HG02884 (cell line): Measurements from ENCODE around the gene CACNB2.
A peak's percentile ranks its signal among the peaks of the same experiment; 100 is the strongest.

Experiments
- ATAC-seq: cut with Tn5 transposase; IDR thresholded peaks from one replicate; pipeline ENCODE4 v1.9.1; 2021; ENCODE audit warnings: mild to moderate bottlenecking, moderate library complexity; ENCODE audit not compliant: unreplicated experiment

The CACNB2 gene

DNA sequence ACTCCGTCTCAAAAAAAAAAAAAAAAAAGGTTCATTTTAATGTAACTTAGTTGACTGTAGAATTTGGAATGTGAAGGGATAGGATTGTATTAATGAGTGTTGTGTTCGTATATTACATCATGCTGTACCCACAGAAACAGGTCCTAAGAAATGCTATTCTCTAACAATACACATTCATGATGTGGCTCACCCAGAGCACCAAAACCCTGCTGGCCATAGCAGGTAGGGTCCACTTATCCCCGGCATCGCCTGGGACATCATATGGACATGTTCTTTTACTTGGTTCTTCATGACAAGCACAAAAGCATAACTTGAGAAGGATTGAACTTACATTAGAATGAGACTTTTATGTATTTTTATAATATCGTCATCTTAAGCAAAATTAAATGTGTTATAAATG lies 241.5 kb downstream of the CACNB2 start:
- ATAC-seq = no peak

DNA sequence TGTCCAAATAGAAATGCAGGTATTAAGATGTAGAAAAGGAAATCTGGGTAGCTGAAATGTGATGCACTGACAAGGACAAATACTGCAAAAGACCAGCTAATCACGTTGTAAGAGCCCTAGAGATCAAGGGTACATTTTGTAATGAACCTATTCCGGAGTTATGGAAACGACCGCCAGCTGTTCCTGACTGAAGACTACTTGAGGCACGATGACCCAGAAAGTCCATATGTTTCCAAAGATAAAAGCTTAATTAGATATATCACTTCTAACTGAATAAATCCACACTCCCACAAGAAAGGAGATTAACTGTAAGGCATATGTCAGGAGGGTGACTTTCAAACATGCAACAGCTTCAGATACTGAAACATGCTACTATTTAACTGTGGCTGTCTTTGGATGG lies 257.7 kb downstream of the CACNB2 start:
- ATAC-seq = no peak

DNA sequence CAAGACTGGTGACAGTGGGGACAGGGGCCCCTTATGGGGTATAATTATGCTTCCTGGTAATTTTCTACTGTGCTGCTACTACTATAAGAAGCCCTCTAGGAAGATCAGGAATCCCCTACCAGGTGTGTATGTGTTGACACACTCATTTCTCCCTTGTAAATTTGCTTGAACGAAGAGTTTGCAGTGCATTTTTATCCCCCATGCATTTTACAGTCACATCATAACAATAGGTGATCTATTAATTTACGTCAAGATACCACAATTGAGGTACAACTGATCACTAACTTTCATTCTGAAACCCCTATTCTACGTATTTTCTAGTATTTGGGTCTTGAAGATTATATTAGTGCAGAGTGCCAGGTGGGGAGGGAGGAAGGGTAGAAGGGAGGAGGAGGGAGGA lies 258.9 kb downstream of the CACNB2 start:
- peak; percentile 57 for ATAC-seq

DNA sequence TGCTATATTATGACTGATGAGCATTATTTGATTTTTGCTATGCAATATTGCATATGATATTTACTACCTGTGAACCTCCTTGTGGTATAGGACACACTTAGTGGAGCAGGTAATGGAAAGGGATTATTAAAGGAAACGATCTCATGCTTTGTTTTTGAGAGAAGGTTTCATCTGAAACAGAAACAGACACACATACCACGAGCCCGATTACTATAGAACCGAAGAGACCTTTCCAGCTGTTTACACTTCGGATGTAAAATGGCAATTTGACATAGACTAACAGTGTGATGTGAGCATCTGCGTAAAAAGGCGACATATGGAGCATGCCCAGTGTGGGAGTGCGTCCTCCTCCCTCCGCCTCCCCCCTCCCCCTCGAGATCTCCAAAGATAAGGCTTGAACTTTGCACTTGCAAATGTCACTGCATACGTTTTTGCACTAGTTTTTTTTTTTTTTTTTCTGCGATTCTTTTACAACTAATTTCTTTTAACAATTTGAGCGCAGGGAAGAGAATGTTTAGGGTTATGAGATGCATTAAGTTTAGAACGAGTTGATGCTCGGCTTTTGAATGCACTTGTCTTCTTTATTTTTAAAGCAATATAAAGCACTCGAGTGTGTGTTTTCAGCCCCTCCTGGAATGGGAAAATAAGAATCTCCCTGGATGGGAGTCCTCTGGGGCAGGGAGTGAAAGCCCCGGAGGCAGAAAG lies 260.1 kb downstream of the CACNB2 start:
- no peak for ATAC-seq

DNA sequence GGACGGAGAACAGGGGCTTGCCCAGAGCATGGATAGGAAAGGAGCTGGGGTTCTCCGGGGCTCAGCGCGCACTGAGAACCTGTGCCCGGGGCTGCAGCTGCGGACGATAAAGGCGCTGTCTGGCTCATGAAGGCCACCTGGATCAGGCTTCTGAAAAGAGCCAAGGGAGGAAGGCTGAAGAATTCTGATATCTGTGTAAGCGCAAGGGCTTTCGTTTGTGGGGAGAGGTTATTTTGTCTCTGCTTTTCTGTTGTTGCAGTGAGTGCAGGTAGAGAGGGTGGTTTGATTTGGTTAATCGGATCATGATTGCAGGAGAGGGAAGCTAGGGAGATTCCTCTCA lies 260.7 kb downstream of the CACNB2 start:
- no peak for ATAC-seq

DNA sequence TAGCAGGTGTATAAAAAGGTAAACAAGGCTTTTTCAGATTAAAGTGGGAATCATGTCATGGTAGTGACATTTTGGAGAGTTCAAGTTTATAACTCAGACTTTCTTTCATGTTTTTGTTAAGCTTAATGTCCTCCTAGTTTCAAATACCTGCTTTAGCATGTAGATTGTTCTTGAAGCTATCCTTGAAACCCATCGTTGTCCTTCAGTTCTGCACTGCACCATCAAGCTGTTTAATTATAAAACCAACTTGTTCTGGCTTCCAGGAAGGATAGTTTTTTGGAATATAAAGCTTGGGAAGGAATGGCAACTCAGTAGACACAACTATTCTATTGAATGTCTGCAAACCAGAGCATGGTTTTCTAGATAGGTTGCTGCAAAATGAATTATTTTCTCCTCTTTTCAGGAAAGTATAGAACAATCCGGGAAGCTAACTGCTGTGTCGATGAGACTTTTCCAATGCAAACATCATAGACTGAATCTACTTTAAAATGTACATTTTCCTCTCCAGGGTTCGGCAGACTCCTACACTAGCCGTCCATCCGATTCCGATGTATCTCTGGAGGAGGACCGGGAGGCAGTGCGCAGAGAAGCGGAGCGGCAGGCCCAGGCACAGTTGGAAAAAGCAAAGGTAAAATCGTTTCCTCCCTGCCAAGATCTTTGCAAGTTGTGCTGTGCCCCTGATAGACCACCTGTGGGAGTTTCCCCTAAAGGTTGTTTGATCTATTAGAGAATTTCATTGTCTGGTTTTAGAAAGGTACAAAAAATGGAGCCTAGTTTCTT lies 261.4 kb downstream of the CACNB2 start:
- ATAC-seq = no peak

DNA sequence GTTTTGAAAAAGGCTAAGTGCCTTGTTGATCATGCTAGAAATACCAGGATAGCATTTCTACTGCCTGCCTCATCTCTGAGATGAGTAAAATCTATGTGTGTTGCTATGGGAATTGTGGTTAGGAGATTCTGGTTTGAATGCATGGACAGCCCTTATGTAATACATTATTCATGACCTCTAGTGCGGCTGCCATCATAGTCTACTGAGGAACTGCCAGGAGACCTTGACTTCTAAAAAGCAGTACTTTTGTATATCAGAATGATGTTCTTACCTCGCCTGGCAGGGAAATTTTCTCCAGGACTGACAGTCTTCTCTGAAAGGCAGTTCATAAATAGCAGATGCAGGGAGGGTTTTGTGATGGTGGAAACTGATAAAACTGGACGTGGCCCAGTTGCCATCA lies 262.6 kb downstream of the CACNB2 start:
- no peak for ATAC-seq

DNA sequence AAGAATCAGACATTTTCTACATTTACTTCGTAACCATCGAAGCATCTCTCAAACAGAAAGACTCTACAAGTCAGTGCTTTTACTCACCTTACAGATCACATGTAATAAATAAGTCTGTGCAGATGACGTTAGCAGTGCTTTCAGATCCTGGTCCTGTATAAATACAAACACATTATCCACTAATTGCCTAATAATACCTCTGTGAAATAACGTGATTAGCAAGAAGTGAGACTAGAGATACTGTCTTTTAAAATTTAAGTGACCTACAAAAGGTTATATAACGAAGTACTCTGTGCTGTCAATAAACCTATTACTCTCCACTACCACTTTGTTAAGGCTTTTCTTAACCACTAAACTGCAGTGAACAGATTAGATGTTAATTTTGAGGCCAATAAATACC lies 264.3 kb downstream of the CACNB2 start:
- ATAC-seq = no peak

DNA sequence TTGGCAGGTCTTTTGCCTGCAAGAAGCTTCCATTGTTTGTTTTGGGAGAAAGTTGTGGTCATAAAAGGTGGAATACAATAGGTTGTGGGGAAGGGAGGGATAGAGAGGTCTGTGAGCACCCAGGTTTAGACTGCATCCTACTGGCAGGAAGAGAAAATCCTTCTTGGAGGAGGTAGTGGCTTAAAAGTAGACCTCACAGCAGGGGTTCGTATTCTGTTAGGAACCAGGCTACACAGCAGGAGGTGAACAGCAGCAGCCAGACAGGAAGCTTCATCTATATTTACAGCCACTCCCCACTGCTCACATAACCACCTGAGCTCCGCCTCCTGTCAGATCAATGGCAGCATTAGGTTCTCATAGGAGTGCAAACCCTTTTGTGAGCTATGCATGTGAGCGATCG lies 265.9 kb downstream of the CACNB2 start:
- no peak for ATAC-seq

DNA sequence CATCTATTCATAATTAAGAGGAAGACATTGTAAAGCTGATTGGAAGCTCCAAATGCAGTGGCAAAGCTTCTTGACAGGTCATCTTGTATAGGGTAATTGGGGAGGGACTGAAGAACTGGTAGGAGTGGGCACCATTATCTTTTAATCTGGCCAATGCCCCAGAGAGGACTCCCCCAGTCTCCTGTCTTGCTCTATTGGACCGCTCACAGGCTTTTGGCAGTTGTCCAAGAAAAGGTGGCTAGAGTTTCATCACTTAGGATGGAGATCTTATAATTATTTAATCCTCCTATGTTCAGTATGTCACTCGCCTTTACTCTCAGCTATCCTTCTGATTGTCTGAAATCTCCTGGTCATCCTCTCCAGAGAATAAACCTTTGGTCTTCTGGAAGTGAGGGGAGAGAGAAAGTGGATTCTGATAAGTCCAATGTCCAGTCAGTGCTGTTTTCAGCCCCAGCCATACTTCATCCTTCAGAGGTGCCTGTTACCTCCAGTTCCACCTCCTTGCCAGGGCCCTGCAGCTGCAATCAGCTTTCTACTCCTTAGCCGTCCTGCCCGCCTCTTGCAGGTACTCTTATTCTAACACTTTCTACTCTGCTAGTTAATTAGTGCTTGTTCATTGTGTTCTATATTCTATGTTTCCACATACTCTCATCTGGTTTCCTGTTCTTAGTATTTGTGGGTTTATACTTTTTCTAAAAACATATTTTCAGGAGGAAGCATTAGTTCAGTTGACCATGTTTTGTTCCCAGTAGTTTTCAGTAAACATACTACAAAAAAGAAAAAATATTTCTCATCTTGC lies 269.6 kb downstream of the CACNB2 start:
- ATAC-seq = no peak

DNA sequence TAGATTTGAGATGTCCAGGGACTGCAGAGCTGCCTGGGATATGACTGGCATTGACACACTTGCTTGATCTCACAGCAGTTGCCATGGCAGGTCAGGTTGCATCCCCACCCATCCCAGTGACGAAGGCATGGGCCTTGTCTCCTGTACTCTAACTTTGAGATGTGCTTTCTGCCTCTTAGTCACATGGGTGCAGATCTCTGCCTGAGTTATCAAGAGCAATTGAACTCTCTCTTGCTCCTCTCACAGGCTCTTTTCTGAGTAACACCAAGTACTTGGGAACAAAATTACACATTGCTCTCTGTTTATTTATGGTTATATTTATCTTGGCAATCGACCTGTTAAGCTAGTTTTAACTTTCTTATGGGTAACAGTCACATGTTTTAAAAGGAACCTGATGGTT lies 273.8 kb downstream of the CACNB2 start:
- no peak for ATAC-seq

DNA sequence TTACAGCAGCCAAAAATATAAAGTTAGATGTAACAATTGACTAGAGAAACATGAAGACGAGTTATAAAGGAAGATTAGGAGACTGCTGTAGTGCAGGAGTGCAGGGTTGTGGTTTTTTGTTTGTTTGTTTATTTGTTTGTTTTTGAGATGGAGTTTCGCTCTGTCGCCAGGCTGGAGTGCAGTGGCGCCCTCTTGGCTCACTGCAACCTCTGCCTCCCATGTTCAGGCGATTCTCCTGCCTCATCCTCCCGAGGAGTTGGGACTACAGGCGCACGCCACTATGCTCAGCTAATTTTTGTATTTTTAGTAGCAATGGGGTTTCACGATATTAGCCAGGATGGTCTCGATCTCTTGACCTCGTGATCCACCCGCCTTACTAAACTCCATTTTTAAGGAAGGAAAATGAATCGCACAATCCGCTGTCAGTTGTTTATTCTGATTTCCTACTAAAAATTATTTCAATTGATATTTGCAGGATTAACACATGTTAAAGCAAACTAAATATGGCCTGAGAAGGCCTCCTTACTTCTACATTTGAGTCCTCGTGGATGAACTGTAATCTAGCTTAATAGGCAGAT lies 277.8 kb downstream of the CACNB2 start:
- ATAC-seq = no peak

DNA sequence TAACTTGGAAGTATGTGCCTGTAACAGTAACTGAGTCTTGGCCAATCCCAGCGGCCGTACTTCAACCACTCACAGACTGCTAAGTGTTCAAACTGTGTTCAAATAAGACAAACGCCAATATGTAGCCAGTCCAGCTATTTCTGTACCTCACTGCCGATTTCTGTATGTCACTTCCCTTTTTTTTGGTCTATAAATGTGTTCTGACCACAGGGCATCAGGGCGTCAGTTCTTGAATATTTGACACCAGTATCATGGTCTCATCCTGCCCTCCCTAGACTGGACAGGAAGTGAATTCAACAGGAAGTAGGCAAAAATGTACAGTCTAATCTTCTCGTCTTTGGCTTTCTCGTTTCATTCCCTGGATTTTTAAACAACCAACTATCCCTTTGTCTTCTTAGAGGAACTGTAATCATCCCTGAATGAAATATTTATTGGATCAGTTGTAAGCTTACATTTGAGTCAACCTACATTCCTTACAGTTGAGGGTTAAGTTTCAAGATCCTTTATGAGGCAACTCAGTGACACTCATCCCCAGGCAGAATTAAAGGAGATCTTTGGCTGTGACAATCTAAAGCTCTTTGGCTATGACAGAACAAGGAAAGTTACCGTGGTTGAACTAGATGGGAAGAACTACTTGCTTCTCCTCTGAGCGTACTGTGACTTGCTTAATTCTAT lies 278.5 kb downstream of the CACNB2 start:
- no peak for ATAC-seq

DNA sequence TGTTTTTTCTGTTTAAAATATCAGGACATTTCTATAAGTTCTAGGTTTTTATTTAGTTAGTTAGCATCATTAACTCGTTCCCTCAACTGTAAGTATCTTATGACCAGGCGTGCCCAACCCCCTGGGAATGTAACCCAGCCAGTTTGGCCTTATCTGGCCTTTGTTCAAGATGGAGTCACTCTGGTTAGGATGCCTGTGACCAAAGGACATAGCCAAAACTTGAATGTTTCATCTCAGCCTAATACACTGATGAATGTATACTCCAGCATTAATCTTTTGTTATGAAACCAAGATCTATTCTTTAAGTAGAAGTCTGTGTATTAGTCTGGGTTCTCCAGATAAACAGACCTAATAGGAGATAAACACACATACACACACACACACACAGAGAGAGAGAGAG lies 279.7 kb downstream of the CACNB2 start:
- no peak for ATAC-seq

DNA sequence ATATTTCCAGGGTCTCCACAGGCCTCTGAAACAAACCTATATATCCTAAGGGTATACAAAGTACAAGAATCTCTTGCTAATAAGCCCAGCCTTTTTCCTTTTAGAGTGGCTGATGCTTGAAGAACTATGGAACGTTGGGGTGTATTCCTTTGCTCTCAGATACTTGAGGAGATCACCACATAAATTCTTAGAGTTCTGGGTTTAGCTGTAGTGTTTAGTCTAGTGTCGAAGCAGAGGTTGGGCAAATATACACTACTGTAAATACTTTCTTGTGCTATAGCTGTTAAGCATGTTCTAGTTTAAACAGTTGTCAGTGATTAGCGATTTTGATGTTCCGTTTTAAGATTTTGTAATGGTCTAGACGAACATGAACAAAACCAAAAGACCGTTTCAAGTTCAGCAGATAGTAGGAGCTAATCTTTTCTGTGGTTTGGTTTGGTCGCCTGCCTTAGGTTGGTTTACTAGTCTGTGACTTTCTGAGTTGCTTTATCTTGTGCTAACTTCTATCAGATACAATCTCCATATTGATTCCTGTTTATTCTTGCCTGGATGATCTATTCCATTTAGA lies 281.6 kb downstream of the CACNB2 start:
- no peak for ATAC-seq

DNA sequence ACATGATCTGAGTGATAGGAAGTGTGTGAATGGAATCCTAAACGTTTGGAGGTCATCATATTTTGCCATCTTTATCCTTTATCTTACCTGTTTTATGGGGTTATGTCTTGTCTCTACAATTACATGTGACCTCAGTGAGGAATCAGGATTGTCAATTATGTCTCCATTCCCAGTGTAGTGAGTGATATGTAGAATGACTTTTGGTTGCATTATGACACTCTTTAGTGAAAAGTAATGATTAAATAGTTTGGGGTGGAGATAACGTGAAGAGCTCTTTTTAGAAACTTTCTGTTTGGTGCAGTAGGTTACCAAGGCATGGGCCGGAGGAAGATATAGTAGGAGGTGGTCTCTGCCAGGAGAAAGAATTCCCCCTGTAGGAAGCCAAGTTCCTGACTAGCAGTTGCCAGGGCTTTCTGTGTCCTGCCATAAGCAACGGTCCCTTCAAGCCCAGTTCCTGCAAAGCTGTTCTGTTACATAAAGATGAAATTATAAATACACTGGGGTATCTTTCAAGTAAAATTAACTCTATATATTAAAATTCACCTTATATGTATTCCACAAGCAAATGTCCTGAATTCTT lies 282.9 kb downstream of the CACNB2 start:
- ATAC-seq = no peak

DNA sequence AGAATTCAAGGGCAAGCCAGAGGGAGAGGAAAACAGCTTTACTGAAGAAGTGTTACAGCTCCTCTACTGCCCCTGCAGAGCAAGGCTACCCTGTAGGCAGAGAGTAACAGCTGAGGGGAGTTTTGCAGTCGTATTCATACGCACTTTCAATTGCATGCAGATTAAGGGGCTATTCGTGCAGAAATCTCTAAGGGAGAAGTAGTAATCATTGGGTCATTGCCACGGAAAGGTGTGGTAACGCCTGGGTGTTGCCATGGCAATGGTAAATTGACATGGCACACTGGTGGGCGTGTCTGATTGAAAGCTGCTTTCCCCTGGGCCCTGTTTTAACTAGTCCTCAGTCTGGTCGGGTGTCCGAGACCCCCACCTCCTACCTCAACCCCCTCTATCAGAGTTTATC lies 284.0 kb downstream of the CACNB2 start:
- ATAC-seq = no peak

DNA sequence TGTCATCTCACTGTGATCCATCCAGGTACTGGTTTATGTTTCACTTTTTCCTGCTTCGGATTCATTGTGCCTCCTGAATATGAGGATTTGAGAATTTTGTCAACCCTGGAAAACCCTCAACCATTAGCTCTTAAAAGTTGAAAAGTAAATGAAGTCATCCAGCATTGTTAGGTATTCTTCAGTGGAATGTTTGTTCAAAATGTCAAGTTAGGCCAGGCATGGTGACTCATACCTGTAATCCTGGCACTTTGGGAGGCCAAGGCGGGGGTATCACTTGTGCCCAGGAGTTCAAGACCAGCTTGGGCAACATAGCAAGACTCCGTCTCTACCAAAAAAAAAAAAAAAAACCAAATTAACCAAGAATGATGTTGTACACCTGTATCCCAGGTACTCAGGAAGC lies 289.1 kb downstream of the CACNB2 start:
- ATAC-seq = no peak

DNA sequence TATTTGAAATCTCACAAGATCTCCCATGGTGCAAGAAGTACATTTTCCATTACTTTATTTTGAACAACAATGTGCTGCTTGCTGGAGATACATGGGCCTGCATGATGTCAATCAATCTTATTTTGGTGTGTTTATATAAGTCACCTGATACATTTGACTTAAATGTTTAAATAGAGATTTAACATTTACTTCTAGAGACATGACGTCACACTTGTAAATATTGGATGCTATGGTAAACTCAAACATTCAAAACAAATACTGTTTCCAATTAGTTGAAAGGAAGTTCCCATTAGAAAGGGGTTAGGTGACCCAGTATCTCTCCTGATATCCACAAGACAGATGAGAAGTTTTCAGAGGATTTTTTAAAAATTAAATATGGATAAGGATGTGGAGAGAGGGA lies 296.7 kb downstream of the CACNB2 start:
- ATAC-seq = no peak

DNA sequence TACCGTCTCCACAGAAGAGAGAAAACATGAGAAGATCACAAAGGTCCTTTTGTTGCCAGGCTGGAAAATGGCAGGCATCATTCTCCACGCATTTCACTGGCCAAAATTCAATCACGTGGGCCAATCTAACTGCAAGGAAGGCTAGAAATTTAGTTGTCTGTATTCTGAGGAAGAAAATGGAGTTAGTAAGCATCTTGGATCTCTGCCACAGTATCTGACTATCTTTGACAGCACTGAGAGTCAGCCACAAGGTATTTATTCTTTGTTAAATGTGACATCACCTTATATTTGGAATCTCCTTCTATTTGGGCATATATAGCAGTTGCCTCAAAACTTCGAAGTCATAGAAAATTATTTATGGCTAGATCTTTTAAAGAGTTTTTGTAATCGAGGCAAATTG lies 297.3 kb downstream of the CACNB2 start:
- ATAC-seq = no peak
